Stimulated activated CD8-positive, alpha-beta memory T cell treated with anti-CD3 and anti-CD28 coated beads, Interleukin-12 subunit alpha, Interleukin-12 subunit beta, amount 100 ng/mL, for 24 hours (primary cell): ENCODE results near the gene KIF11.

ENCODE experiments used
- DNase-seq: peaks from one replicate; pipeline ENCODE4 v3.0.0-alpha.2; 2020; ENCODE audit errors: extremely low read depth

Gene KIF11

DNA sequence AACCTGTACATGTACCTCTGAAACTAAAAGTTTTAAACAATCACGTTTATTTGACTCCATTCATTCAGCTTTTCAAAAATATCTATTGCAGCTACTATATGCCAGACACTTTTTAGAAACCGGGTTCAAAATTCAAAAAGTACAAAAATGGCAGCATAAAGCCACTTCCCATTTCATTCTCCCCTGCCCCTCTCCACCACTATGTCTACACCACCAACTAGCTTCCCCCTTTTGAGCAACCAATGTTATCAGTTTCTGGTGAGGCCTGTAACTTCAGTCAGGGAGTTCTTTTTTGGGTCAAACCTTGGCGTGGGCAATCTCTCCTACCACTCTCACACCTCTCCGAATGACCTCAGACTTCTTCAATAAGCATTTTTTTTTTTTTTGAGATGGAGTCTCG lies 85.3 kb downstream of the KIF11 start:
- DNase-seq = no peak

DNA sequence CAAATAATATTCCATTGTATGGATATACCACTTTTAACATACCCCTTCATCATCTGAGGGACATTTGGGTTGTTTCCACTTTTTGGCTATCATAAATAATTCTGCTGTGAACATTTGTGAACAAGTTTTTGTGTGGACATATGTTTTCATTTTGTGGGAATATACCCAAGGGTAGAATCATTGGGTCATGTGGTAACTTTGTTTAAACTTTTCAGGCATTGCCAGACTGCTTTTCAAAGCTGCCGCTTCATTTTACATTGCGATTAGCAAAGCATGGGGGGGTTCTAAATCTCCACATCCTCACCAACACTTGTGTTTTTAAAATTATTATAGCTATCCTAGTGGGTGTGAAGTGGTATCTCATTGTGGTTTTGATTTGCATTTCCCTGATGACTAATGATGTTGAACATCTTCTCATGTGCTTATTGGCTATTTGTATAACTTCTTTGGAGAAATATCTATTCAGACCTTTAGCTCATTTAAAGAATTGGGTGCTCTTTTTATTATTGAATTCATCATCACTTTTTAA lies 88.4 kb downstream of the KIF11 start:
- no peak for DNase-seq

DNA sequence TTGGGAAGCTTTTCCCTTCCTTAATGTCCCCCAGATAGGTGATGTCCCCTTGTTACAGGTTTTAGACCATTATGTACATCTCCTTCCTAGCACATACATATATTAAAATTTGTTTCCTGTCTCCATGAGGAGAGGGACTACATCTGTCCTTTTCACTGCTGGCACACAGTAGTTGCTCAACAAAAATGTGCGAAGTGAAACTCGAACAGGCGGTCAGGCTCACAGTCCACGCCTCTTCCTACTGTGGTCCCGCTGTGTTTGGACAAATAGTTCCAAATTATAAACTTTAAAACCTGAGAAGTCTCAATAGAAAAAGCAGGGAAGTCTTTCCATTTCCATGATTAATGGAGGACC lies 95.6 kb downstream of the KIF11 start:
- DNase-seq = no peak

DNA sequence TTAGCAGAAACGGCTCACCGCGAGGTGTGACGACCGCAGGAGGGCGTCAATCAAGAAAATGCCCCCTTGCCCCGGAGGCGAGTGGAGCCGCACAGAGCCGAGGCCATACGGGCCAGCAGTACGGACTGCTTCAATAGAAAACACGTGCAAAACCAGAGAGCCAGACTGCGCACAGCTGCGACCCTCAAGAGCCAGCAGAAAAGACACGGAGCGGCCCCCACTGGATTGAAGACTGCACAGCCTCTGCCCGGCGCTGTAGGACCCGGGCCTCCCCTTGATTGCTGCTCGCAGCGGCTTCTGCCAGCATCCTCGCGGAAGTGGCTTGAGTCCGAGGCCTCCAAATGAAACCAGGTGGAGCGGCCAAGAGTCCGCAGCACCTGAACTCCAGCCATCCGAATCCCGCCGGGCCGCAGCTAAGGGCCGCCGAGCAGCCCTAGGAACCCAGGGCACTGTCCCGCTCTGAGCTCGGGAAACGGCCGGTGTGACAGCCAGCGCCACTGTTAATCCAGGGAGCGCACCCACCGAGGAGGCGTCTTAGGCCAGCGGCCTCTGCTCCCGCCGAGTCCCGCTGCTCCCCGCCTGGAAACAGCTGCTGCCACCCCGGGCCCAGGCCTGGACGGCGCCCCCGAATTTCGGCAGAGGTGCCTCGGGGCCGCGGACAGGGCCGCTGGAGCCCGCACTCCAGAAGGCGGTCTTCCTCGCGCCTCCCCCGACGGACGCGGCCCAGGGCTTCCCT lies 96.2 kb downstream of the KIF11 start:
- DNase-seq = no peak

DNA sequence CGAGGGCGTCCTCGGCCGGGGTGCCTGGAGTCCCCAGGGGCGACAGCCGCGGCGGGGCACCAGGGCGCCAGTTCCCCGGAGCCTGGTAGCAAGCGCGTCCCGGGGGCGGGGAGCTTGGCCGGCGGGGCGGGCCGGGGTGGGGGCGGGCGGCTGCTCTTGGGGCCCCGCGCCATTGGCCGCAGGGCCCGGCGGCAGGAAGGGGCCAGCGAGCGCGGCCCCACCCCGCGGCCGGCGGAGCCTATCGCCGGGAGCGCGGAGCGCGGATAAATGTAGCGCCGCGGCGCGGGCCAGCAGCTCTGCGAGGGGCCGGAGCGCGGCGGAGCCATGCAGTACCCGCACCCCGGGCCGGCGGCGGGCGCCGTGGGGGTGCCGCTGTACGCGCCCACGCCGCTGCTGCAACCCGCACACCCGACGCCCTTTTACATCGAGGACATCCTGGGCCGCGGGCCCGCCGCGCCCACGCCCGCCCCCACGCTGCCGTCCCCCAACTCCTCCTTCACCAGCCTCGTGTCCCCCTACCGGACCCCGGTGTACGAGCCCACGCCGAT lies 96.8 kb downstream of the KIF11 start, which contains the start of gene HHEX:
Gene HHEX, plus strand, starts transcription at position 293 of the 548 bp plus-strand sequence. Its CDS starts 32 bp downstream, at position 325.
- no peak for DNase-seq

DNA sequence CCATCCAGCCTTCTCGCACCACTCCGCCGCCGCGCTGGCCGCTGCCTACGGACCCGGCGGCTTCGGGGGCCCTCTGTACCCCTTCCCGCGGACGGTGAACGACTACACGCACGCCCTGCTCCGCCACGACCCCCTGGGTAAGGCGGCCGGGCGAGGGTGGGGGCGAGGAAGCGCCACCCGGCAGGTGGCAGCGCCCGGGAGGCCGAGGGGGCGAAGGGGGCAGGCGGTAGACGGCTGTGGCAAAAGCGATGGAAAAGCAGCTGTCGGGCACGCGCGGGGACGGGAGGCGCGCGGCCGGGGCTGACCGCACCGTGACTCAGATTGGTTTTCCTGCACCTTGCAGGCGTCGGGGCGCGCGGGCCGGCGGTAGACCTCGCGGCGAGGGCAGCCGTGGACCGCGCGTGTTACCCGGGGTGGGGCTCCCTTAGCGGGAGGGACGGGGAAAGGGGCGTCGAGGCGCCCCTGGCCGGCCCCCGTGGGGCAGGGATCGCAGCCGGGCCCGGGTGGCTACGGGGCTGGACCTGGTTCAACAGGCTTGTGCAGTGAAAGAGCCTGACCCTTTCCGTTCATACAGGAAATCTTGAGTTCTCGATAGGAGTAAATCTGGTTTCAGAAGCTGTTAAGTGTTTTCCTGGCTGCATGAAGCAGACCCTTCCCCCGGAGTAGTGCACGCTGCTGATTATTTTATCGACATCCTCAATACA lies 97.4 kb downstream of the KIF11 start:
- DNase-seq = no peak

DNA sequence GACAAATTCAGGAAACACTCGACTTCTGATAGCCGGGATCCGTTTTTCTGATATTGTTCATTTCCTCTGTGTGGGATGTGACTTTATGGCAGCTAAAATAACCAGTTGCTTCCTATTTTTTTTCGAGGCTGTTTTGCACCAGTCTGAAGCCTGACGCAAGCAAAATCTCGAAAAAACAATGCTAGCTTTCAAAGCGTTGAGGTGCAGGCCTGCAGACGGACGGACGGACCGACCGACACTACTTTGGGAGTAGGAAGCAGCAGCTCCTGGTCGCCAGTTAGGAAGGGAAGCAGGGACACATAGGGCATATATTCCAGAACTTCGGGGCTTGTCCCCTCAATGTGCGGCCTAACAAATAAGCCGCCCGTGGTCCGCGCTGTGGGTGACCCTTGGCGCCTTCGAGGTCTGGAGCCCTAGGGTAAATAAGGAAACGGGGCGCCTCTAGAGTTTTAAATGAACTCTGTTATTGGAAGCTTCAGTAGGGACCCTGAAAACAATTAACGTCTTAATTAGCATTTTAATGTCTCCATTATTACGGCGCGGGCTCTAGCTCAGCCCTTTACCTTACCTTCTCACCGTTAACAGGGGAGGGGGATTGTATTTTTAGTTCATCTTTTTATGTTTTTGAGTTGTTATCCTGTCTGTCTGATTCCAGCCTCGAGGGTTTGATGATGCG lies 98.1 kb downstream of the KIF11 start:
- DNase-seq = no peak

DNA sequence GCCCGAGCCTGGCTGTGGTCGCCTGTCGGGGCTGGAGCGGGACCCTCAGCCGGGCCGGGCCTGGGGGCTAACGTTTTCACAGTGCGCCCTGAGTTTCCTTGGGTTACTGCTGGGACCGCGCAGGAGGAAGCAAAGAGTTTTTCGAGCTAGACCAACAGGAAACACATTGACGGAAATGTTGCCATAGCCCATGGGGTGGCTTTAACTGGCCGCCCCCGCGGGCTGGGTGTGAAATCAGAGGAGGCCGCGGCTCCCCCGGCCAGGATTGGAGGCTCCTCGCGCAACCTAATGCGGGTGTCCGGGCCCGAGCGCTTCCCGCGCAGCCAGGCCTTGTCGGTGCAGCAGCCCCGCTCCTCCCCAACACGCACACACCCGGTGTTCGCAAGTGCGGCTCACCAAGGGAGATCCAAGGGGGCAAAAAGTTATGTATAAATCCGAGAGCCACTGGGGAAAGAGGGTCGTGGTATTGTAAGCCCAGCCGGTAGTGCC lies 98.7 kb downstream of the KIF11 start:
- DNase-seq = no peak

DNA sequence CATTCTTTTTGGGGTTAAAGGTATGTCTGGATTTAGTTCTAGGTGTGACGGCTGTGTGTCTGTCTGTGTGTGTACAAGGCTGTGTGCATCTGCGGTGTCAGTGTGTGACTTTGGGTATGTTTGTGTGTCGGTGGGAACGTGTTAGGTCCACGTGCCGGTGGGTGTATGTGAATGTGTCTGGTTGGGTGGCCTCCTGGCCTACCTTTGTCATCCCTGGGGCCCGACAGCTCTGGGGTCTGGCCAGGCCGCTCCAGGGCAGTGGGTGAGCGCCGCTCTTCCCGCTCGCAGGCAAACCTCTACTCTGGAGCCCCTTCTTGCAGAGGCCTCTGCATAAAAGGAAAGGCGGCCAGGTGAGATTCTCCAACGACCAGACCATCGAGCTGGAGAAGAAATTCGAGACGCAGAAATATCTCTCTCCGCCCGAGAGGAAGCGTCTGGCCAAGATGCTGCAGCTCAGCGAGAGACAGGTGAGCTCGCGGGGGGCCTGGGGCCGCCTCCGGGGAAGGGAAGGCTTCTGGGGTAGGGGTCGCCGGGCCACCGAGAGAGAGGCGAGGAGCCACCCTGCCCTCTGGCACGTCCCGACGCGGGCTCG lies 99.2 kb downstream of the KIF11 start:
- DNase-seq = no peak

DNA sequence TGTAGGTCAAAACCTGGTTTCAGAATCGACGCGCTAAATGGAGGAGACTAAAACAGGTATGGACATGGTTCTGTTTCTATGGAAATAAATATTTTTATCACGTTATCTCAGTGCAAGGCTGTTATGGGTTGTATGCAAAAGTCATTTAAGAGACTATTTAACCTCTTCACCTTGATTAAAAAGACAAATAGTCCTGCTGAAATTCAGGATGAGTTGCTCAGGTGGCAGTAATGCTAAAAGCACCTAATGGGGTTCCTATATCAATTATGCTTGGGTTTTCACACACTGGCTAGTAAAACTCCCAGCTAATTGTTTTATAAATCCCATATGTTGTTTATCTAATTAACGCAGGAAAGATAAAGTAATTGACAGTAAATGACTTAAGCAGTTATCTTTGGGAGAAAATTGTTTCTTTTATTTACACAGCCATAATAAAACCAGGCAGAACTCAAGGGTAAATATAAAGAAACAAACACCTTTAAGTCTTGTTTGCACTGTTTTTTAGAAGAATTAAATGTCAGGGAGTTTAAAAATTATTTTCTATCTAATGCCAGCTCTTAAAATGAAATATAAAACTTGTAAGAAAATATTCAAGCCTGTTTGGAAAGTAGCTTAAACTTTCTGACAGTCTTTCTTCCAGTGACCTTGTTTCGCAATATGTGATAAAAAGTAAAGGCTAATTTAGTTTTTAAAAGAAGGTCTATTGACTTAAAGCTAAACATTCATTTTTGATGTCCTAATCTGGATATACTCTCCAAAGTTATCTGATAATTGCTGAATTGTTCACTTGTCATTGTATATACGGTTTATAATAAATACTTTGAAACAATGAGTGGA lies 100.0 kb downstream of the KIF11 start:
- no peak for DNase-seq

DNA sequence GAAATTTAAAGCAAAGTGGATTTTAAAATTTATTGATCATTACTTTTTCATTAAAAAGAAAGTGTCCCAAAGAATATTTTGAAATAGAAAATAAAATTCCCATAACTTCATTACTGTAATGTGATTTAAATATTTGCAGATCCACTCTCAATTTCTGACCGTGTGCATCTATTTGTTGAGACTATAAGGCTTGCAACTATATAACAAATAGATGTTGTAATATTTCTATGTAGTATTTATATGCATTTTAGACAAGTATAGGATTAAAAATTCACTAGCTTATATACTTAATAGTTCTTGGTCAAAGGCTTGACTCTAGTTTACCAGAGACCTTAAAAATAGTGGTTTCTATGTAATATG lies 100.6 kb downstream of the KIF11 start:
- no peak for DNase-seq

DNA sequence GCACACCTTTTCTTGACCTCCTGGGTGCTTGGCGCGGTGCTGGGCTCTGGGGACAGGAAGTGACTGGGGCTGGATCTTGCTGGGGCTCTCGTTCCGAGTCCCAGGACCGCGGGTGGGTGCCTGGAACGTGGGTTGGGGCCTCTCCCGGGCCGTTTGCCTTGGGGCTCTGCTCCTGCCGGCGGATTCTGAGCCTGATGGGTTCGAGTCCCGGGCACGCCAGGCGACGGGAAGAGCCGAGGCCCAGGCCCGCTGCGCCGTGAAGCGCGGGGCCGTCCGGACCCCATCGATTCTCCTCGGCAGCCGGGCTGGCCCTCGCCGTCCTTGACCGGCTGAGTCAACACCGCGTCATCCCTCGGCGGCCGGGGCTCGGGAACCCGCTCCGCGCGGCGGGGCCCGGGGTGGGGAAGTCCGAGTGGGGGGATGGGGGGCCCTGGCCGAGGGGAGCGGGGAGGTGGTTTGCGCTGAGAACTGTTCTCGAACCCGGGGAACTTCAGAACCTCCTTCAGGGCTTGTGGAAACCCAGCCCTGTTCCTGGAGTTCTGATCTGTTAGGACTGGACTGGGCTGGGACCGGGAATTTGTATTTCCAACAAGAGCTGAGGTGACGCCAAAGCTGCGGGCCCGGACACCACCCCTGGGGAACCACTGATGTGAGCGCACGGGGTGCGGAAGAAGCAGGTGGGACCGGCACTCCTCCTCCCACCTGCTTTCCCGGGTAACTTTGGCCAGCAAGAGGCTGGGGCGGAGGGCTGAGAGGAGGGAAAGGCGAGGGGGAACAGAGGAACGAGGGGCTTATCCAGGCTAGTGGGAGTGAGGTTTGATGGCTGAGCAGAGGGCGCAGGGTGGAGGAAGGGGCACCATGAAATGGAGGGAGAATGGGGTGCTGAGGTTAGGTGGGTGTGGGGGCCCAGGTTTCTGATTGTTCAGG lies 103.0 kb downstream of the KIF11 start:
- DNase-seq = no peak

DNA sequence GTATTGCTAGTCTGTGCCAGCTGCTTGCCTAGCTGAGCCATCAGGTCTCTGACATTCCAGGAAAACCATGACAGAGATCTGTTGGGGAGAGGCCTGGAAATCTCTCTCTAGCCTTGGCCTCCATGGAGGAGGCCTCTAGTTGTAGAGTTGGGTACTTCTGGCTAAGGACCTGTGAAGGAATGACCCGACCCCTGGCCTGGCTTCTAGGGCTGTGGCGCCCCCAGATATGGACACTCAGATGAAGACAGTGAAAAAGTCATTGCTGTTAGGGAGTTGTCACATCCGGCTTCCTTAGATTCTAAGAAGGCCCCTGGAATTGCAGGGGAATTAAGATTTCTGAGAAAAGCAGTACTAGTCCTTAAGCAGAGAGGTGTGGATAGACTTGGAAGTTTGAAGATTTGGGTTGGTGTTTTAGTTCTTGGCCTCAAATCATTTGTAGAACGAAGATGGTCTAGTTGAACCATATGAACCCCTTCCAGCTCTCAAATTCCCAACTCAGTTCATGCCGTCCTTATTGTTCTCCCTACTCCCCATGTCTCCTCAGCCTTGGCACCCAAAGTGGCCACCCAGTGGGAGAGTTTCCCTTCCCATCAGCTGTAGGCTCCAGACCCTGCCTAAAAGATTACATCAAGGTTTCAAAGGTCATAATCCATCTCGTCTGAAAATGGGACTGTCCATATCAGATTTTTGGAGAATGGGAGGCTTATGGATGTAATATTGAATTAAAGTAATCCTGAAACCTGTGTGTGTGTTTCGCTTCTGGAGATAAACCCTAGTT lies 103.9 kb downstream of the KIF11 start:
- no peak for DNase-seq

DNA sequence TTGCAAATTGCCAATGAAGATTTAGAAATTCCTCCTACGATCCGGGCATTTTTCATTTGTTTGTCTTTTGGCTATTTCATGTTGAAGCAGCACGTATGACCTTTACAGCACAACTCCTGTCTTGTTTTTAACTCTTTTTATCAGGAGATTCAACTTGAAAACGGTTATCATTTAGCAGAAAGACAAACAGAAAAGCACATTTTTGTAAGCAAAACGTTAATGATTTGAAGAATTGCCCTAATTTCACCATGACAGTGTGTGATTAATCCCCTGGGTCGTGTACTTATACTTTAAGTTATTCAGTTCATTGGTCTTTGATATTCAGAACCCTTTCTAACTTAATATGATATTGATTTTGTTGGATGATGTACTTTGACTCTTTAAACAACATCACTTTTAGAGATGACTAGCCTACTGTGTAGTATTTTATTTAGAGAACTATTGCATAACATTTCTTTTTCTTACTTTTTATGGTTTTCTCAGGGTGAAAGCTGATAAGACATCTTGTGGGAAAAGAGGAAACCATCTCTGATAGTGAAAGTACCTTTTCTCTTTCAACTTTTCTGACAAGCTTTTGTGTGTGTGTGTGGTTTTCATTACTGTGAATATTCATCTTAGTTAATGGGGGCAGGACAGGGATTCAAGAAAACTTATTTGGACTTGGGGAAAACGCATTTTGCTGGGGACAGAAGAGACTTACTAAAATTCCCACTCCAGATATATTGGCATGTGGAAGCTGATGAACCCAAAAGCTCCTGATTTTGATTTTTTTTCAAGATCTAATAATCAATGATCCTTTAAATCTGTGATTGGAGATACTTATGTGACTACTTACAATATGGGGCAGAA lies 105.0 kb downstream of the KIF11 start:
- DNase-seq = no peak

DNA sequence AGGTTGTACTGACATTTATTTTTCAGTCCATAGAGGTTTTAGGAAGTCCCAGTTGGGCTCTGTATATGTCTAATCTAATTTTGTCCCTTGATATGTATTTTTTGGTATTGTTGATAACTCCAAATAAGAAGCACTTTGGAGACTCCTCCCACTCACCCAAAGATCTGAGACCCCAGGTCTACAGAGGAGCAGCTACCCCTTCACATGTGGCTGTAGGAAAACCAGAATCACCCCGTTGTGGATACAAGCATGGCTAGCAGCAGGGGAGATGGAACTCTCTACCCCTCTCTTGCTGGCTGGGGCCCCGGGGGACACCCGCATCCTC lies 106.2 kb downstream of the KIF11 start:
- DNase-seq = no peak

DNA sequence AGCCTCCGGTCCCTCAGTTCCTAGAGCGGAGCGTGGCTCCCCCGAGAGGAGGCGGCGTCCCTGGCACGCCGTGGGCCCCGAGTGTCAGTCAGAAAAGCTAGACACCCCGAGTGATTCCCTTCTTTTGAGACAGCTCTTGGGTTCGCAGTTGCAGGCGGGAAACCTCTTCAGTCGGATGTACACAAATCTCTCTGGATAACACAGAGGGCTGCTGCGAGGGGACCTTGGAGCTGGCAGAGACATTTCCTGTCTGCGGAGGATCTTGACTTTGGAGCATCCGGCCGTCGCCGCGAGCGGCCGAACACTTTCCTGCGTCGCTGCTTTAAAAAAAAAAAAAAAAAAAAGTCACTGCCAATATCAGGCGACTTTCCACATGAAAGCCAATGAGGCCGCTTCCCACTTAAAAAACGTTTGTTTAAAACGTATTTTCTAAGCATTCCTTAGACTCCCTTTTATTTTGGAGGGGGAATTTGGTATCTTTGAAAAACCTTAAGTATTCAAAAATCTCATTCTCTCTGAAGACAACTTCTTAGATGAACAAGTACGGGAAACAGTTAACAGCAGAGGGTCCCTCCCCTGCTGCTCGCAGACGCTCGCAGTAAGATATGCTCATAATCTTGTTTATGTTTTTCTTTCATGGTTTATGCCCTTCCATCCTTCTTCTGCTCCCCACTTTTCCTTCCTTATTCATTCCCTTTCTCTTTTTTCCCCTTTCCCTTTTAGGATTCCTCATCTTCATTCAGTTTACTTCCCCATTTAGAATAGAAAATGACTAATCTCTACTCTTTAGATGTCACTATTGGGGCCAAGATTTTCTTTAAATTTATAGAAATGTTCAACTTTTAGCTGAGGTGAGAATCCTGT lies 106.8 kb downstream of the KIF11 start:
- DNase-seq = no peak

DNA sequence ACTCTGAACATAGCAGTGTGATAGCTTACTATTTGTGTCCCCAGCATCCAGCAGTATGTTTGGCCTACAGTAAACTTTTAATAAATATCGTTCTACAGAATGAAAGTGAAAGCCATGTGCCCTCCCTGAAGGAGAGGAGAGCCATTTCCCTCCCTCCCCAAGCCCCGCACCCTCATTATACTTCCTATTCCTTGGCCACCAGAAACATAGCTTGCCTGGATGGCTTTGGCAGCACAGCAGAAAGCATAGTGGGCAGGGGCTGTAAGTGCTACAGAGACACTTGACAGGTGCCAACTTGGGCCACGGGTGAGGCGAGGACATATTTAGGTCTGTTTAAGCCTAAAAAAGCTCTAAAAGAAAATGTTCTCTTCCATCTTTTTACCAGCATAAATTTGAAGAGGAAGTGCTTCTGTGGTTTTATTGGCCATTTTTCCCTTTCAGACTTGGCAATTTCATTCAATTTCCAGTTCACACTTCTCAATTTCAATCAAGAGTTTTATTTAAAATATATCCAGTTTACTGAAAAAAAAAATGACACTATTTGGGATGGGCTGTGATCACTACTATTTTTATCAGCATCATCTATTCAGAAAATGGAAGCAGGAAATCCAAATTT lies 109.5 kb downstream of the KIF11 start:
- DNase-seq = no peak
